HL-60 (cell line): ENCODE results near the gene NDUFS7.

Experiments
- DNase-seq, 2 experiments: peaks; one replicate each; pipeline ENCODE4 v3.0.0-alpha.2; 2010 to 2020; ENCODE audit warnings: low read depth in 1 of 2, low spot score in 1 of 2
- H3K27ac ChIP-seq: fragments of 250-450 bp; sonication (Bioruptor Pico); replicated peaks from 2 replicates; pipeline ENCODE4 v1.5.1; 2020; ENCODE audit warnings: mild to moderate bottlenecking, moderate library complexity
- H3K27me3 ChIP-seq: fragments of 250-450 bp; sonication (Bioruptor Pico); 2 replicates; pipeline ENCODE4 v1.5.1; 2021; ENCODE audit warnings: mild to moderate bottlenecking, moderate library complexity; ENCODE audit not compliant: insufficient read depth, poor library complexity, severe bottlenecking
- H3K4me3 ChIP-seq: replicated peaks from 2 replicates; pipeline ENCODE4 v1.5.1; 2011; ENCODE audit warnings: mild to moderate bottlenecking, control low read depth, low read length; ENCODE audit not compliant: insufficient read depth
- GABPA ChIP-seq: IDR thresholded peaks from 2 replicates; pipeline ENCODE4 v1.6.1; 2012; ENCODE audit warnings: low read depth
- POLR2AphosphoS5 ChIP-seq: IDR thresholded peaks from 2 replicates; pipeline ENCODE4 v1.6.1; 2012; ENCODE audit warnings: low read depth
- REST ChIP-seq: IDR thresholded peaks from 2 replicates; pipeline ENCODE4 v1.6.1; 2012; ENCODE audit warnings: low read depth; ENCODE audit not compliant: insufficient replicate concordance
- SPI1 ChIP-seq: IDR thresholded peaks from 2 replicates; pipeline ENCODE4 v1.6.1; 2012; ENCODE audit warnings: low read depth, mild to moderate bottlenecking, borderline replicate concordance
- long read RNA-seq: library from polyadenylated mRNA; unstranded; transcript quantifications from one replicate; pipeline ENCODE4 v2.0.0, GENCODE V29; 2020
- TF ChIP-seq, protein P1 (sequence below): IDR thresholded peaks from one replicate; pipeline ENCODE4 v1.5.1; 2011; ENCODE audit warnings: low read length, control low read depth, inconsistent platforms; ENCODE audit not compliant: insufficient read depth

NDUFS7 gene
- long read RNA-seq, transcript NDUFS7-201 (8 exons, 1,039 nt): major isoform, 174 of 267 reads
- long read RNA-seq, transcript NDUFS7-202 (7 exons, 2,818 nt): minor isoform, 37 of 267 reads
- long read RNA-seq, transcript NDUFS7-210 (8 exons, 1,743 nt): minor isoform, 5 of 267 reads
- long read RNA-seq, partial matches to known transcripts: 21 of 267 reads
- long read RNA-seq, other reads (novel, unspliced or antisense): 22 of 267 reads

- peak; percentile 90 to 95 for DNase-seq
Measured at GRCh38 chr19:1383312-1384084, at the start of gene NDUFS7. Gene NDUFS7, plus strand, starts transcription at chr19:1383907. Its CDS starts 20 bp downstream, at chr19:1383927.

GRCh38 chr19:1336079-1336684 is 47.5 kb upstream of the NDUFS7 start:
- Histone ChIP-seq H3K27ac (no peak overlapping the region), H3K4me3 (no peak overlapping the region), H3K27me3 (peaks cover 8% of the 10 kb centered on the region)
- no peak for DNase-seq
- TF ChIP-seq, protein P1, sequence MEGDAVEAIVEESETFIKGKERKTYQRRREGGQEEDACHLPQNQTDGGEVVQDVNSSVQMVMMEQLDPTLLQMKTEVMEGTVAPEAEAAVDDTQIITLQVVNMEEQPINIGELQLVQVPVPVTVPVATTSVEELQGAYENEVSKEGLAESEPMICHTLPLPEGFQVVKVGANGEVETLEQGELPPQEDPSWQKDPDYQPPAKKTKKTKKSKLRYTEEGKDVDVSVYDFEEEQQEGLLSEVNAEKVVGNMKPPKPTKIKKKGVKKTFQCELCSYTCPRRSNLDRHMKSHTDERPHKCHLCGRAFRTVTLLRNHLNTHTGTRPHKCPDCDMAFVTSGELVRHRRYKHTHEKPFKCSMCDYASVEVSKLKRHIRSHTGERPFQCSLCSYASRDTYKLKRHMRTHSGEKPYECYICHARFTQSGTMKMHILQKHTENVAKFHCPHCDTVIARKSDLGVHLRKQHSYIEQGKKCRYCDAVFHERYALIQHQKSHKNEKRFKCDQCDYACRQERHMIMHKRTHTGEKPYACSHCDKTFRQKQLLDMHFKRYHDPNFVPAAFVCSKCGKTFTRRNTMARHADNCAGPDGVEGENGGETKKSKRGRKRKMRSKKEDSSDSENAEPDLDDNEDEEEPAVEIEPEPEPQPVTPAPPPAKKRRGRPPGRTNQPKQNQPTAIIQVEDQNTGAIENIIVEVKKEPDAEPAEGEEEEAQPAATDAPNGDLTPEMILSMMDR: no peak

More at GRCh38 chr19:1383312-1384084, at the start of gene NDUFS7:
- TF ChIP-seq, protein P1: no peak
- TF ChIP-seq SPI1 (no peak), GABPA (peak; percentile 96), POLR2AphosphoS5 (peak; percentile 50; the same call in 1 of the 2 replicates), REST (peak; percentile 62)
- Histone ChIP-seq H3K27ac (peak within 1 kb of the TSS; percentile 93), H3K4me3 (peak within 1 kb of the TSS; percentile 90), H3K27me3 (no peaks in the 10 kb centered on the region)

GRCh38 chr19:1340681-1341469 is 42.8 kb upstream of the NDUFS7 start:
- Histone ChIP-seq H3K27me3 (no peaks in the 10 kb centered on the region), H3K27ac (no peak overlapping the region), H3K4me3 (no peak overlapping the region)
- DNase-seq: no peak
- TF ChIP-seq, protein P1: no peak
- TF ChIP-seq POLR2AphosphoS5 (no peak), REST (no peak), SPI1 (no peak), GABPA (no peak)
